Measurements from ENCODE around the gene RHOG.

GRCh38 chr11:3841426-3842350, 929 bp upstream of the RHOG start:
- TF ChIP-seq, protein P1, sequence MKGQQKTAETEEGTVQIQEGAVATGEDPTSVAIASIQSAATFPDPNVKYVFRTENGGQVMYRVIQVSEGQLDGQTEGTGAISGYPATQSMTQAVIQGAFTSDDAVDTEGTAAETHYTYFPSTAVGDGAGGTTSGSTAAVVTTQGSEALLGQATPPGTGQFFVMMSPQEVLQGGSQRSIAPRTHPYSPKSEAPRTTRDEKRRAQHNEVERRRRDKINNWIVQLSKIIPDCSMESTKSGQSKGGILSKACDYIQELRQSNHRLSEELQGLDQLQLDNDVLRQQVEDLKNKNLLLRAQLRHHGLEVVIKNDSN (IDR thresholded peaks at IDR 0.05), result peak; percentile 66
- peak; percentile 99 for TF ChIP-seq MAX (IDR thresholded peaks at IDR 0.05)
